HepG2 (cell line): ENCODE results near the gene C2. TPM values are rescaled to one million over a fixed set of nuclear protein-coding genes. Genes with fewer than 3 reads are reported as not detected.

Source experiments
- CBX5 ChIP-seq: sonication (generic); formaldehyde crosslinking; IDR thresholded peaks from 2 replicates; pipeline ENCODE4 v1.4.0; 2020; ENCODE audit warnings: missing genetic modification reagents, borderline replicate concordance
- MEF2D ChIP-seq: sonication (generic); formaldehyde crosslinking; IDR thresholded peaks from 2 replicates; pipeline ENCODE4 v1.5.1; 2020; ENCODE audit warnings: mild to moderate bottlenecking, missing genetic modification reagents
- MTA3 ChIP-seq: sonication (generic); formaldehyde crosslinking; IDR thresholded peaks from 2 replicates; pipeline ENCODE4 v1.4.0; 2020; ENCODE audit warnings: missing genetic modification reagents
- MYC ChIP-seq: sonication (generic); formaldehyde crosslinking; IDR thresholded peaks from 2 replicates; pipeline ENCODE4 v1.9.0; 2021; ENCODE audit warnings: missing genetic modification reagents, borderline replicate concordance
- NBN ChIP-seq: fragments of 450-650 bp; conservative IDR thresholded peaks from 2 replicates; pipeline ENCODE4 v1.6.1; 2017
- NR2C2 ChIP-seq: sonication (generic); formaldehyde crosslinking; IDR thresholded peaks from 2 replicates; pipeline ENCODE4 v1.4.0; 2020; ENCODE audit warnings: missing genetic modification reagents, mild to moderate bottlenecking, moderate library complexity, borderline replicate concordance
- RFX3 ChIP-seq: IDR thresholded peaks from 2 replicates; pipeline ENCODE4 v1.6.1; 2016; ENCODE audit warnings: missing biosample characterization, missing genetic modification reagents
- TAF1 ChIP-seq: sonication (generic); formaldehyde crosslinking; IDR thresholded peaks from 2 replicates; pipeline ENCODE4 v1.4.0; 2020; ENCODE audit warnings: missing genetic modification reagents
- TBL1XR1 ChIP-seq: fragments of 150-350 bp; IDR thresholded peaks from 2 replicates; pipeline ENCODE4 v1.6.1; 2014; ENCODE audit warnings: borderline replicate concordance, low read length; ENCODE audit not compliant: partially characterized antibody
- ZNF264 ChIP-seq: sonication (generic); formaldehyde crosslinking; IDR thresholded peaks from 2 replicates; pipeline ENCODE4 v1.4.0; 2020; ENCODE audit warnings: missing genetic modification reagents
- ZNF407 ChIP-seq: sonication (generic); formaldehyde crosslinking; IDR thresholded peaks from one replicate; pipeline ENCODE4 v1.5.1; 2020; ENCODE audit warnings: mild to moderate bottlenecking, missing genetic modification reagents; ENCODE audit errors: not compliant biosample characterization
- ZNF484 ChIP-seq: sonication (generic); formaldehyde crosslinking; IDR thresholded peaks from 2 replicates; pipeline ENCODE4 v1.5.1; 2020; ENCODE audit warnings: mild to moderate bottlenecking, low read depth, missing genetic modification reagents, borderline replicate concordance
- ZNF839 ChIP-seq: sonication (generic); formaldehyde crosslinking; IDR thresholded peaks from 2 replicates; pipeline ENCODE4 v1.4.0; 2020; ENCODE audit warnings: missing genetic modification reagents, mild to moderate bottlenecking, borderline replicate concordance
- polyA plus RNA-seq, 8 experiments: library from polyadenylated mRNA; depleted of rRNA in 3 of 8; stranded (reverse) in 7 of 8; unstranded in 1 of 8; fragments of >200 nt; fragmentation: Illumina TruSeq in 4 of 8; extraction: Trizol in 4 of 8; gene quantifications; 2 replicates each; pipeline versions ENCODE4 v1.2.1 to v1.2.3, GENCODE V29; 2011 to 2016; ENCODE audit warnings: low read depth in 4 of 8, missing spikeins in 1 of 8, mixed read lengths in 1 of 8; ENCODE audit not compliant: insufficient read depth in 1 of 8
- total RNA-seq, 5 experiments: library from RNA; depleted of rRNA; stranded (reverse); fragments of >200 nt; fragmentation: Illumina TruSeq; extraction: Trizol; gene quantifications; 2 replicates each; pipeline ENCODE4 v1.2.3, GENCODE V29; 2016; ENCODE audit warnings: low read depth in 1 of 5
- TF ChIP-seq, protein P1 (sequence below): sonication (generic); formaldehyde crosslinking; IDR thresholded peaks from 2 replicates; pipeline ENCODE4 v1.5.0; 2020; ENCODE audit warnings: missing genetic modification reagents, mild to moderate bottlenecking, borderline replicate concordance
- TF ChIP-seq, protein P2 (sequence below): sonication (generic); formaldehyde crosslinking; IDR thresholded peaks from 2 replicates; pipeline ENCODE4 v1.8.1; 2023; ENCODE audit warnings: missing genetic modification reagents, inconsistent platforms, borderline replicate concordance
- TF ChIP-seq, protein P3 (sequence below): sonication (generic); formaldehyde crosslinking; IDR thresholded peaks from 2 replicates; pipeline ENCODE4 v1.4.0; 2020; ENCODE audit warnings: missing genetic modification reagents

Gene C2
- total and polyA plus RNA-seq, 2 of the 13 experiments (the other 11 are each of a cell fraction or from before 2014, with no cell fraction given): 165 to 307 TPM

DNA sequence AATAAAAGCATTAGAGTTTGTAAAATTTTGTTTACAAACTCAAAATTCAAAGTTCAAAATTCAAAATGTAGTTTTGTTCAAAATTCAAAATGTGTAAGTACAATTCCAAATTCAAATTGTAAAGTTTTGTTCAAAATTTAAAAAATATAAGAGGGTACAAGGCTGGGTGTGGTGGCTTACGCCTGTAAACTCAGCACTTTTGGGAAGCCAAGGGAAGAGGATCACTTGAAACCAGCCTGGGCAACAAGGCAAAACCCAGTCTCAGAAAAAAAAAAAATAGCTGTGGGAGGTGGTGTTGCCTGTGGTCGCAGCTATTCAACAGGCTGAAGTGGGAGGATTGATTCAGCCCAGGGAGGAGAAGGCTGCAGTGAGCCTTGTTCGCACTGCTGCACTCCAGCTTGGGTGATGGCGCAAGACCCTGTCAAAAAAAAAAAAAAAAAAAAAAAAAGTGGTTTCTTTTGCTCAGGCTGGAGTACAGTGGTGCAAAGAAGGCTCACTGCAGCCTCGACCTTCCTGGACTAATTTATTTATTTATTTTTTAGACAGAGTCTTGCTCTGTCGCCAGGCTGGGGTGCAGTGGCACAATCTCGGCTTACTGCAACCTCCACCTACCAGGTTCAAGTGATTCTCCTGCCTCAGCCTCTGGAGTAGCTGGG lies 20.2 kb upstream of the C2 start (continued):
- TF ChIP-seq, protein P1, sequence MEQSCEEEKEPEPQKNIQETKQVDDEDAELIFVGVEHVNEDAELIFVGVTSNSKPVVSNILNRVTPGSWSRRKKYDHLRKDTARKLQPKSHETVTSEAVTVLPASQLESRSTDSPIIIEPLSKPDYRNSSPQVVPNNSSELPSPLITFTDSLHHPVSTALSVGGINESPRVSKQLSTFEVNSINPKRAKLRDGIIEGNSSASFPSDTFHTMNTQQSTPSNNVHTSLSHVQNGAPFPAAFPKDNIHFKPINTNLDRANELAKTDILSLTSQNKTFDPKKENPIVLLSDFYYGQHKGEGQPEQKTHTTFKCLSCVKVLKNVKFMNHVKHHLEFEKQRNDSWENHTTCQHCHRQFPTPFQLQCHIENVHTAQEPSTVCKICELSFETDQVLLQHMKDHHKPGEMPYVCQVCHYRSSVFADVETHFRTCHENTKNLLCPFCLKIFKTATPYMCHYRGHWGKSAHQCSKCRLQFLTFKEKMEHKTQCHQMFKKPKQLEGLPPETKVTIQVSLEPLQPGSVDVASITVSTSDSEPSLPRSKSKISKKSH (CRISPR knock-in tag): no peak
- TF ChIP-seq NBN (no peak), MEF2D (CRISPR knock-in tag) (no peak), CBX5 (CRISPR knock-in tag) (0 out of 2 replicates have a peak, but pooled peaks have one; percentile 25), MTA3 (CRISPR knock-in tag) (no peak), MYC (CRISPR knock-in tag) (no peak), ZNF839 (CRISPR knock-in tag) (no peak), NR2C2 (CRISPR knock-in tag) (peak; percentile 36; the same call in 1 of the 2 replicates), TAF1 (CRISPR knock-in tag) (no peak), ZNF484 (CRISPR knock-in tag) (no peak), RFX3 (CRISPR knock-in tag) (no peak), ZNF407 (CRISPR knock-in tag) (no peak), ZNF264 (CRISPR knock-in tag) (peak; percentile 44; the same call in 1 of the 2 replicates), TBL1XR1 (no peak)
- TF ChIP-seq, protein P2, sequence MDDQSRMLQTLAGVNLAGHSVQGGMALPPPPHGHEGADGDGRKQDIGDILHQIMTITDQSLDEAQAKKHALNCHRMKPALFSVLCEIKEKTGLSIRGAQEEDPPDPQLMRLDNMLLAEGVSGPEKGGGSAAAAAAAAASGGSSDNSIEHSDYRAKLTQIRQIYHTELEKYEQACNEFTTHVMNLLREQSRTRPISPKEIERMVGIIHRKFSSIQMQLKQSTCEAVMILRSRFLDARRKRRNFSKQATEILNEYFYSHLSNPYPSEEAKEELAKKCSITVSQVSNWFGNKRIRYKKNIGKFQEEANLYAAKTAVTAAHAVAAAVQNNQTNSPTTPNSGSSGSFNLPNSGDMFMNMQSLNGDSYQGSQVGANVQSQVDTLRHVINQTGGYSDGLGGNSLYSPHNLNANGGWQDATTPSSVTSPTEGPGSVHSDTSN (CRISPR knock-in tag): no peak
- TF ChIP-seq, protein P3, sequence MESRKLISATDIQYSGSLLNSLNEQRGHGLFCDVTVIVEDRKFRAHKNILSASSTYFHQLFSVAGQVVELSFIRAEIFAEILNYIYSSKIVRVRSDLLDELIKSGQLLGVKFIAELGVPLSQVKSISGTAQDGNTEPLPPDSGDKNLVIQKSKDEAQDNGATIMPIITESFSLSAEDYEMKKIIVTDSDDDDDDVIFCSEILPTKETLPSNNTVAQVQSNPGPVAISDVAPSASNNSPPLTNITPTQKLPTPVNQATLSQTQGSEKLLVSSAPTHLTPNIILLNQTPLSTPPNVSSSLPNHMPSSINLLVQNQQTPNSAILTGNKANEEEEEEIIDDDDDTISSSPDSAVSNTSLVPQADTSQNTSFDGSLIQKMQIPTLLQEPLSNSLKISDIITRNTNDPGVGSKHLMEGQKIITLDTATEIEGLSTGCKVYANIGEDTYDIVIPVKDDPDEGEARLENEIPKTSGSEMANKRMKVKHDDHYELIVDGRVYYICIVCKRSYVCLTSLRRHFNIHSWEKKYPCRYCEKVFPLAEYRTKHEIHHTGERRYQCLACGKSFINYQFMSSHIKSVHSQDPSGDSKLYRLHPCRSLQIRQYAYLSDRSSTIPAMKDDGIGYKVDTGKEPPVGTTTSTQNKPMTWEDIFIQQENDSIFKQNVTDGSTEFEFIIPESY (CRISPR knock-in tag): no peak
